Bronchial epithelial cell (primary cell): Measurements from ENCODE around the gene C3. TPM values are rescaled to one million over a fixed set of nuclear protein-coding genes. Genes with fewer than 3 reads are reported as not detected.

Source experiments
- DNase-seq: peaks from one replicate; pipeline ENCODE4 v3.0.0-alpha.2; 2010; ENCODE audit warnings: low read depth
- FAIRE-seq: peaks from 2 replicates; lab custom pipeline; 2011; peaks lifted over from hg19 to GRCh38; lab: Jason Lieb, UNC
- H3K27me3 ChIP-seq: 2 replicates; pipeline ENCODE4 v1.5.1; 2011; ENCODE audit warnings: low read length; ENCODE audit not compliant: control insufficient read depth, insufficient read depth
- H3K36me3 ChIP-seq: 2 replicates; pipeline ENCODE4 v1.5.1; 2011; ENCODE audit warnings: low read length; ENCODE audit not compliant: control insufficient read depth, insufficient read depth
- H3K4me3 ChIP-seq: 2 replicates; pipeline ENCODE4 v1.5.1; 2011; ENCODE audit warnings: mild to moderate bottlenecking, low read depth, low read length, control low read depth
- total RNA-seq: library from RNA; depleted of rRNA; stranded (reverse); fragments of >200 nt; gene quantifications from 2 replicates; pipeline ENCODE4 v1.2.1, GENCODE V29; 2014
- TF ChIP-seq, protein P1 (sequence below): IDR thresholded peaks from 2 replicates; pipeline ENCODE4 v1.5.1; 2011; ENCODE audit warnings: mild to moderate bottlenecking, moderate library complexity, low read length, control low read depth, inconsistent platforms; ENCODE audit not compliant: insufficient read depth, severe bottlenecking

Gene C3
- total RNA-seq, 1 donor from 2014 or later, result 1.3 TPM

- TF ChIP-seq, protein P1, sequence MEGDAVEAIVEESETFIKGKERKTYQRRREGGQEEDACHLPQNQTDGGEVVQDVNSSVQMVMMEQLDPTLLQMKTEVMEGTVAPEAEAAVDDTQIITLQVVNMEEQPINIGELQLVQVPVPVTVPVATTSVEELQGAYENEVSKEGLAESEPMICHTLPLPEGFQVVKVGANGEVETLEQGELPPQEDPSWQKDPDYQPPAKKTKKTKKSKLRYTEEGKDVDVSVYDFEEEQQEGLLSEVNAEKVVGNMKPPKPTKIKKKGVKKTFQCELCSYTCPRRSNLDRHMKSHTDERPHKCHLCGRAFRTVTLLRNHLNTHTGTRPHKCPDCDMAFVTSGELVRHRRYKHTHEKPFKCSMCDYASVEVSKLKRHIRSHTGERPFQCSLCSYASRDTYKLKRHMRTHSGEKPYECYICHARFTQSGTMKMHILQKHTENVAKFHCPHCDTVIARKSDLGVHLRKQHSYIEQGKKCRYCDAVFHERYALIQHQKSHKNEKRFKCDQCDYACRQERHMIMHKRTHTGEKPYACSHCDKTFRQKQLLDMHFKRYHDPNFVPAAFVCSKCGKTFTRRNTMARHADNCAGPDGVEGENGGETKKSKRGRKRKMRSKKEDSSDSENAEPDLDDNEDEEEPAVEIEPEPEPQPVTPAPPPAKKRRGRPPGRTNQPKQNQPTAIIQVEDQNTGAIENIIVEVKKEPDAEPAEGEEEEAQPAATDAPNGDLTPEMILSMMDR, result no peak
- FAIRE-seq (no peak), DNase-seq (no peak)
Observed at GRCh38 chr19:6706633-6706958, 13.9 kb downstream of the C3 start.

GRCh38 chr19:6705931-6706632 lies 14.4 kb downstream of the C3 start:
- TF ChIP-seq, protein P1, result no peak
- FAIRE-seq (no peak), DNase-seq (no peak)
- no peak overlapping the region for H3K4me3 ChIP-seq
- no peaks in the 10 kb centered on the region for H3K36me3 ChIP-seq
- H3K27me3 ChIP-seq, result no peaks in the 10 kb centered on the region

More at GRCh38 chr19:6706633-6706958, 13.9 kb downstream of the C3 start:
- no peaks in the 10 kb centered on the region for H3K36me3 ChIP-seq
- no peaks in the 10 kb centered on the region for H3K27me3 ChIP-seq
- no peak overlapping the region for H3K4me3 ChIP-seq

- DNase-seq (no peak), FAIRE-seq (no peak)
- Histone ChIP-seq H3K4me3 (no peak overlapping the region), H3K27me3 (no peaks in the 10 kb centered on the region), H3K36me3 (no peaks in the 10 kb centered on the region)
- TF ChIP-seq, protein P1, result no peak
Observed at GRCh38 chr19:6700586-6701316, 19.7 kb downstream of the C3 start.

DNA sequence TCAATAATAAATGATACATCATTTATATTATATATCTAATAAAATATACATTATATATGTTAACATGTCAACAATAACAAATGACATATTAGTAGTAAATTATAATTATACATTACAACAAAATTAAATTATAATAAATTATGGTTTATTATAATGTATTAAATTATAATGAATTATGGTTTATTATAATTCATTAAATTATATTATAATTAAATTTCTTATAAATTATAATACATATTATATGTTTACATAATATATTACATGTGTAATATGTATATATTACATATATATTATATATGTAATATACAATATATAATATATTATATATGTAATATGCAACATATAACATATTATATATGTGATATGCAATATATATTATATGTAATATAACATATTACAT lies 20.5 kb downstream of the C3 start:
- FAIRE-seq, result no peak
- TF ChIP-seq, protein P1, result no peak
- Histone ChIP-seq H3K36me3 (no peaks in the 10 kb centered on the region), H3K27me3 (no peaks in the 10 kb centered on the region), H3K4me3 (no peak overlapping the region)
- DNase-seq, result no peak

DNA sequence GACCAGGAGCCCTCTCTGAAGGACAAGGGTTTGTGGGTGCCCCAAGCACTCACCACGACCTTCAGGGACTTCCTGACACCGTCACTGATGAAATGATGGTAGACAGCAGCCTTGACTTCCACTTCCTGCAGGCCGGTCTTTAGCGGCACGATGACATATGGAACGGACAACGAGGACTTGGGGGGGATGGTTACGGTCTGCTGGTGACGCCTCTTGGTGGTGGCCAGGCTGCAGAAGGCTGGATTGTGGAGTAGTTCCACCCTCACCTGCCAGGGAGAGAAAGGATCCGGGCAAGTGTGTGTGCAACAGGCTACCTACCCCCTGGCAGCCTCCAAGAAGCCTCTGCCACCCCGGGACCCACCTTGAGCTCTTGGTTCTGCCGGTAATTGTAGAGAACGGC lies 23.2 kb downstream of the C3 start:
- TF ChIP-seq, protein P1, result no peak
- no peak for DNase-seq
- no peak overlapping the region for H3K4me3 ChIP-seq
- no peaks in the 10 kb centered on the region for H3K36me3 ChIP-seq
- no peaks in the 10 kb centered on the region for H3K27me3 ChIP-seq
- FAIRE-seq, result no peak
